Measurements from ENCODE around the gene APOA5. TPM values are rescaled to one million over a fixed set of nuclear protein-coding genes. Genes with fewer than 3 reads are reported as not detected.

The APOA5 gene
- total and polyA plus RNA-seq, 2 of the 13 experiments (the other 11 are each of a cell fraction or from before 2014, with no cell fraction given), result 44.0 to 49.1 TPM

DNA sequence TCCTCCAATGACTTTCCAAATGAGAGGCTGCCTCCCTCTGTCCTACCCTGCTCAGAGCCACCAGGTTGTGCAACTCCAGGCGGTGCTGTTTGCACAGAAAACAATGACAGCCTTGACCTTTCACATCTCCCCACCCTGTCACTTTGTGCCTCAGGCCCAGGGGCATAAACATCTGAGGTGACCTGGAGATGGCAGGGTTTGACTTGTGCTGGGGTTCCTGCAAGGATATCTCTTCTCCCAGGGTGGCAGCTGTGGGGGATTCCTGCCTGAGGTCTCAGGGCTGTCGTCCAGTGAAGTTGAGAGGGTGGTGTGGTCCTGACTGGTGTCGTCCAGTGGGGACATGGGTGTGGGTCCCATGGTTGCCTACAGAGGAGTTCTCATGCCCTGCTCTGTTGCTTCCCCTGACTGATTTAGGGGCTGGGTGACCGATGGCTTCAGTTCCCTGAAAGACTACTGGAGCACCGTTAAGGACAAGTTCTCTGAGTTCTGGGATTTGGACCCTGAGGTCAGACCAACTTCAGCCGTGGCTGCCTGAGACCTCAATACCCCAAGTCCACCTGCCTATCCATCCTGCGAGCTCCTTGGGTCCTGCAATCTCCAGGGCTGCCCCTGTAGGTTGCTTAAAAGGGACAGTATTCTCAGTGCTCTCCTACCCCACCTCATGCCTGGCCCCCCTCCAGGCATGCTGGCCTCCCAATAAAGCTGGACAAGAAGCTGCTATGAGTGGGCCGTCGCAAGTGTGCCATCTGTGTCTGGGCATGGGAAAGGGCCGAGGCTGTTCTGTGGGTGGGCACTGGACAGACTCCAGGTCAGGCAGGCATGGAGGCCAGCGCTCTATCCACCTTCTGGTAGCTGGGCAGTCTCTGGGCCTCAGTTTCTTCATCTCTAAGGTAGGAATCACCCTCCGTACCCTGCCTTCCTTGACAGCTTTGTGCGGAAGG, 40.9 kb upstream of the APOA5 start (continued):
- TF ChIP-seq, protein P1, sequence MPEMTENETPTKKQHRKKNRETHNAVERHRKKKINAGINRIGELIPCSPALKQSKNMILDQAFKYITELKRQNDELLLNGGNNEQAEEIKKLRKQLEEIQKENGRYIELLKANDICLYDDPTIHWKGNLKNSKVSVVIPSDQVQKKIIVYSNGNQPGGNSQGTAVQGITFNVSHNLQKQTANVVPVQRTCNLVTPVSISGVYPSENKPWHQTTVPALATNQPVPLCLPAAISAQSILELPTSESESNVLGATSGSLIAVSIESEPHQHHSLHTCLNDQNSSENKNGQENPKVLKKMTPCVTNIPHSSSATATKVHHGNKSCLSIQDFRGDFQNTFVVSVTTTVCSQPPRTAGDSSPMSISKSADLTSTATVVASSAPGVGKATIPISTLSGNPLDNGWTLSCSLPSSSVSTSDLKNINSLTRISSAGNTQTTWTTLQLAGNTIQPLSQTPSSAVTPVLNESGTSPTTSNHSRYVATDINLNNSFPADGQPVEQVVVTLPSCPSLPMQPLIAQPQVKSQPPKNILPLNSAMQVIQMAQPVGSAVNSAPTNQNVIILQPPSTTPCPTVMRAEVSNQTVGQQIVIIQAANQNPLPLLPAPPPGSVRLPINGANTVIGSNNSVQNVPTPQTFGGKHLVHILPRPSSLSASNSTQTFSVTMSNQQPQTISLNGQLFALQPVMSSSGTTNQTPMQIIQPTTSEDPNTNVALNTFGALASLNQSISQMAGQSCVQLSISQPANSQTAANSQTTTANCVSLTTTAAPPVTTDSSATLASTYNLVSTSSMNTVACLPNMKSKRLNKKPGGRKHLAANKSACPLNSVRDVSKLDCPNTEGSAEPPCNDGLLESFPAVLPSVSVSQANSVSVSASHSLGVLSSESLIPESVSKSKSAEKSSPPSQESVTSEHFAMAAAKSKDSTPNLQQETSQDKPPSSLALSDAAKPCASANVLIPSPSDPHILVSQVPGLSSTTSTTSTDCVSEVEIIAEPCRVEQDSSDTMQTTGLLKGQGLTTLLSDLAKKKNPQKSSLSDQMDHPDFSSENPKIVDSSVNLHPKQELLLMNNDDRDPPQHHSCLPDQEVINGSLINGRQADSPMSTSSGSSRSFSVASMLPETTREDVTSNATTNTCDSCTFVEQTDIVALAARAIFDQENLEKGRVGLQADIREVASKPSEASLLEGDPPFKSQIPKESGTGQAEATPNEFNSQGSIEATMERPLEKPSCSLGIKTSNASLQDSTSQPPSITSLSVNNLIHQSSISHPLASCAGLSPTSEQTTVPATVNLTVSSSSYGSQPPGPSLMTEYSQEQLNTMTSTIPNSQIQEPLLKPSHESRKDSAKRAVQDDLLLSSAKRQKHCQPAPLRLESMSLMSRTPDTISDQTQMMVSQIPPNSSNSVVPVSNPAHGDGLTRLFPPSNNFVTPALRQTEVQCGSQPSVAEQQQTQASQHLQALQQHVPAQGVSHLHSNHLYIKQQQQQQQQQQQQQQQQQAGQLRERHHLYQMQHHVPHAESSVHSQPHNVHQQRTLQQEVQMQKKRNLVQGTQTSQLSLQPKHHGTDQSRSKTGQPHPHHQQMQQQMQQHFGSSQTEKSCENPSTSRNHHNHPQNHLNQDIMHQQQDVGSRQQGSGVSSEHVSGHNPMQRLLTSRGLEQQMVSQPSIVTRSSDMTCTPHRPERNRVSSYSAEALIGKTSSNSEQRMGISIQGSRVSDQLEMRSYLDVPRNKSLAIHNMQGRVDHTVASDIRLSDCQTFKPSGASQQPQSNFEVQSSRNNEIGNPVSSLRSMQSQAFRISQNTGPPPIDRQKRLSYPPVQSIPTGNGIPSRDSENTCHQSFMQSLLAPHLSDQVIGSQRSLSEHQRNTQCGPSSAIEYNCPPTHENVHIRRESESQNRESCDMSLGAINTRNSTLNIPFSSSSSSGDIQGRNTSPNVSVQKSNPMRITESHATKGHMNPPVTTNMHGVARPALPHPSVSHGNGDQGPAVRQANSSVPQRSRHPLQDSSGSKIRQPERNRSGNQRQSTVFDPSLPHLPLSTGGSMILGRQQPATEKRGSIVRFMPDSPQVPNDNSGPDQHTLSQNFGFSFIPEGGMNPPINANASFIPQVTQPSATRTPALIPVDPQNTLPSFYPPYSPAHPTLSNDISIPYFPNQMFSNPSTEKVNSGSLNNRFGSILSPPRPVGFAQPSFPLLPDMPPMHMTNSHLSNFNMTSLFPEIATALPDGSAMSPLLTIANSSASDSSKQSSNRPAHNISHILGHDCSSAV (CRISPR knock-in tag; IDR thresholded peaks at IDR 0.05; ENCODE audit: borderline replicate concordance), result no peak
- TF ChIP-seq PBX2 (CRISPR knock-in tag; IDR thresholded peaks at IDR 0.05) (peak; percentile 55; the same call in 1 of the 2 replicates), ZFP37 (CRISPR knock-in tag; IDR thresholded peaks at IDR 0.05; ENCODE audit: borderline replicate concordance) (peak; percentile 85; the same call in 1 of the 2 replicates), SNAPC5 (CRISPR knock-in tag; IDR thresholded peaks at IDR 0.05; ENCODE audit: borderline replicate concordance) (no peak), E2F1 (CRISPR knock-in tag; IDR thresholded peaks at IDR 0.05) (no peak), PHB2 (IDR thresholded peaks at IDR 0.05; ENCODE audit: partially characterized antibody) (no peak), POLR2G (IDR thresholded peaks at IDR 0.05; ENCODE audit: low read depth, low read length) (peak; percentile 59), ZC3H4 (CRISPR knock-in tag; IDR thresholded peaks at IDR 0.05; ENCODE audit: borderline replicate concordance) (peak; percentile 87; the same call in 1 of the 2 replicates), ZNF337 (CRISPR knock-in tag; IDR thresholded peaks at IDR 0.05; ENCODE audit: borderline replicate concordance, low read depth) (peak; percentile 65; the same call in 1 of the 2 replicates), NFYB (CRISPR knock-in tag; IDR thresholded peaks at IDR 0.05) (no peak; the same call in 1 of the 2 replicates), MXD1 (CRISPR knock-in tag; IDR thresholded peaks at IDR 0.05) (no peak; the same call in 1 of the 2 replicates), ZFY (CRISPR knock-in tag; IDR thresholded peaks at IDR 0.05) (peak; percentile 64; the same call in 1 of the 2 replicates), PRPF4 (IDR thresholded peaks at IDR 0.05; ENCODE audit: low read depth, low read length, poor library complexity, severe bottlenecking) (no peak), MTERF4 (CRISPR knock-in tag; IDR thresholded peaks at IDR 0.05) (no peak)

Measured in HepG2 (cell line).